ENCODE data around the gene EHD3.

EHD3 gene

DNA sequence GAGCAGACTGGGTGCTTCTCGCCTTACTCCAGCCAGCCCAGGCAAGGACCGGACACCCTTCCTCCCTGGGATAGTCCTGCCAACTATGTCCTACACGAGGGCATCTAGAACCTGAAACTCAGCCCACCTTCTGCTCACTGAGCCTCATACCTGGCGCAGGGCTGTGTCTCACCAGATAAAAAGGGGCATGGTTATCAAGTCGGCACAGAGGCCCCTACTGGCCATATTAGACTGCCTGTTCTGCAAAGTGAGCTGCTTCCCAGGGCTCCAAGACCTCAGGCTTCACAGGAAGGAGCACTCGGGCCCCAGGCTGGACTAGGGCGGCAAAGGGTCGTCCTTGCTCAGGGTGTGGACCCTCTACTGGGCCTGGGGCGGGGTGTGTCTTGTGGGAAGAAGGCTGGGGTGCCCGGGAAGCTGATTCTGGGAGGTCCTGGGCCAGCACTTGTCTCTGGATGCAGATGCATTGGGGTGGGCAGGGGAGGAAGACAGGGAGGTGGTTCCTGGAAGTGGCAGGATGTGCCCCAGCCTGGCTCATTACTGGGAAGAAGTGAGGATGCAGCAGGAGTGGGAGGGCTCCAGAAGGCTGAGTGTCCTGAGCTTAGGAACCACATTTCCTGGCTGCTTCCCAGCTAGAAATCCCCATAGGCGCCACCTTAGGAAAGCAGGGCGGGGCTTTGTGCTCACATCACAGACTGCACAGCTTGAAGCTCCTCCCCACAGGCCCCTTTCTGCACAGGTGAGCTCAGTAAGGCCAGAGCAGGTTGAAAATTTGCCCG, 19.6 kb downstream of the EHD3 start:
- no peak overlapping the region for H3K27ac ChIP-seq
- DNase-seq (ENCODE audit: low read depth, low spot score): no peak

DNA sequence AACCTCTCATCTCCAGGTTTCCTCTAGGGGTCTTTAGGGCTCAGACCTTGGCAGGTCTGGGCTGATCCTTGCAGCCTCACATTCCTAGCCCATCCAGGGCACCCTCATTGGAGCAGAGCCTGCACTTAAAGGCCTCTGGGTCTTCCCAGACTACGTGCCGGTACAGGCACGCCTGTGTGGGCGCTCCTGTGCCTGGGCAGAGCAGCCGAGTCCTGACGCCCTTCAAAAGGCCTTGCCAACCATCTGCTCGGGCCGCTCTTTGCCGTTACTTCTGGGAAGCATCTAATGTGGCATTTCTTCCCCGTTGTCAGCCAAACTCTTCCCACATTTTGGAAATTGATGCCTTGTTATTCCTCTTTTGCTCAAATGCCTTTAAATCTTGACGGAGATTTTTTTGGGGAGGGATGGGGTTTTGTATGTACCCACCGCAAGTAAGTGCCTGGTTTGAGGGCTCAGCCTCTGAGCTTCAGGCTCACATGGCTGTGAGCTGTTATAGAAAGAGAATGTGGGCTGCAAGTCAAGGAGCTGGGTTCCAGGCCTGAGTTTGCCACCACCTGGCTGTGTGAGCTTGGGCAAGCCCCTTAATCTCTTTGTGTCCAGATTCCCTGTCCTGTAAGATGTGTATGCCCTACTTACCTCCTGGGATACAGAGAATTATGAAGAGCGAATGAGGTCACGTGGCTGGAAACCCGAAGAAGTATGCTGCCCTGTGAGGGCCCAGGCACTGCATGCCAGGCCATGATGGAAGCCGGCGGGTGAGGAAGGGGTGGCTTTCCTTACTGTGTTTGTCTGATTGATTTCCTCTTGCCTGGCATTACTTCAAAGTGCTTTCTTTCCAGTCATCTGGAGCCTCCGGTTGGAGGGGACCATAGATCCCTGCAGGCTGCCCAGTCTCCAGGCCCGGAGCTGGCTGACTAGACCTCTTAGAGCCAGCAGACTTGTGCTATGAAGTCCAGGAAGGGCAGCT, 20.6 kb downstream of the EHD3 start:
- DNase-seq (ENCODE audit: low read depth, low spot score): no peak
- no peak overlapping the region for H3K27ac ChIP-seq

DNA sequence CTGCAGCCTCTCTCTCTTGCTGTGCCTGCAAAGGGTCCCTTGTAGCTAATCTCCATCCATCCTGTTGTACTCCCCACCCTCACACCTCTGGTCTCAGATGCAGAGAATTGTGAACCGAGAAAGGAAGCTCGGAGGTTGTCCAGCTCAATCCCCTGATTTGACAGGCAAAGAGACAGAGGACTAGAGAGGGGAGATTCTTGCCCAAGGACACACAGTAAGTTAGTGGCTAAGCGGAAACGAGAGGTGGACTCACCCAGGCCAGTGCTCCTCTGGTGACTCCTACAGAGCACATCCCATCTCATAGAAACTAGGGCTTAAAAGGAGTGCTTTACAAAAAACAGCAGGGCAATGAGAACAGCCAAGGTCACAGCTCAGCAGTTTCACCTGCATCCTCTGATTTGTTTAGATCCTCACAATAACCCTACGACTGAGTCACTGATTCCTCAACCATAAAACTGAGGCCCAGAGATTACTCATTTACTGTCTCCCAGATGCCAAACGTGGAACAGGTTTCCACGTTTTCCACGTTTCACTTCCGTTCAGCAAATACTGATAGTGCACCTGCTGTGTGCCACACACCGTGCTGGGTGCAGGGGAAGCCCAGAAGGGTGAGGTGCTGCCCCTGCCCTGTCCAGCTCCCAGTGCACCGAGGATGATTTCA, 22.1 kb downstream of the EHD3 start:
- no peak for DNase-seq (ENCODE audit: low read depth, low spot score)
- no peak overlapping the region for H3K27ac ChIP-seq

DNA sequence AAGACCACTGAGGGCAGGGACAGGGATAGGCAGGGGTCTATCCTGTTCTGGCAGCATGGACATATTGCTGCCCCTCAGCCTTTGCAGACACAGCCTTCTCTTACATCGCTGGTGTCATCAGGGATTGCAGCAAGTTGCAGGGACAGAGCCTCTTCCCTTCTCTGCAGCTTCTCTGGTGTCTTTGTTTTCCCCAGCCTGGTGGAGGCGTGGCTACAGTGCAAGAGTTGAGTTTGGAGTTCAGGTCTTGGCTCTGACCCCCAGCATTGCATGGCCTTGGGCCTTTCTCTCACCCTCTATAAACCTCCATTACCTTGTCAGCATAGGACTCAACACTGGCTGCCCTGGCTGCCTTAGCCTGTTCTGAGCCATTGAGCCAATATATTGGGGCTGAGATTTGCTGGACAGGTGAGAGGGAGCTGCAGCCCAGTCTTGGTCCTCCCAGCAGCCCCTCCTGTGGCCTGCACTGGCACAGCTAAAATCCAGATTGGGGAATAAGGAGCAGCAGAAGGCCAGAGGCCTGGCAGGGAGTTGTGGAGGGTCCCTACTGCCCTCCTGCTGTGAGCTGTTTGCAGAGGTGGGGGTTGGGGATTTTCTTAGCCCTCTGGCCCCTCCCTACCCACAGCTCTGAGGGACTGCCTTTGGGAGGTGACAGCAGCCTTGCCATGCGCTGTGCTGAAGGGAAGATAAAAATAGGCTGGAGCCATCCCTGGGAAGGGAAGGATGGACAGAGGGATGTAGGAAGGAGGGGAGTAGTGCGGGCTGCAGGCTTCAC, 22.8 kb downstream of the EHD3 start:
- no peak overlapping the region for H3K27ac ChIP-seq
- DNase-seq (ENCODE audit: low read depth, low spot score): no peak

DNA sequence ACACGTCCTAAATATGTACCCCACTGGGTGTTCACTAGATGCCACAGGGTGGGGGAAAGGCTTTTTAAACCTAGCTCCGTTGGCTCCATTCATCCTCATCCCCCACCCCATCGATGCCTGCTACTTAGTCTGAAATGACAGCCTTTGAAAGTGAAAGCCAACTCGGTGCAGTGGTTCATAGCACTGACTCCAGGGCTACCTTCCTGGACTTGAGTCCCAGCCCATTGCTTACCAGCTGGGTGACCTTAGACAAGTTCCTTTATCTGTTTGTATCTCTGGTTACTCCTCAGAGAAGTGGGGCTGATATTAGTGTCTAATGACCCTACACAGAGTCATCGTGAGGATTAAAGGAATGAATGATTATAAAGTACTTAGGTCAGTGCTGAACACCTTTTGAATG, 24.4 kb downstream of the EHD3 start:
- H3K27ac ChIP-seq: no peak overlapping the region
- DNase-seq (ENCODE audit: low read depth, low spot score): no peak

DNA sequence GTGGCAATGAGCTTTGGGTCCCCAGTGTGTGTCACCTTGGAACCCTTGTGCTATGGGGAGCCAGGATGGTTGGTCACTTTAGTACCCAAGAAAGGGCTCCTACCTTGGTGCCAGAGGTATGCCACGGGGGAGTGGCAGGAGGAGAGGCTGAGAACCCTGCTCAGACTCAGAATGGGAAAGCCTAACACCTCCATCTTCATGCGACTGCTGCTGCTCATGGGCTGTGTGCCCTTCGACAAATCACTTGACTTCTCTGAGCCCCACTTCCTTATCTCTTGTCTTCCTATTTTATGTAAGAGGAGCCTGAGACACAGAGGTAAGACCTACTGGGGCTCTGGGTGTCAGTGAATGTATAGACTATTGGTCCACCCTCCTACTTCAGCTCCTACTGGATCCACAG, 25.1 kb downstream of the EHD3 start:
- no peak for DNase-seq (ENCODE audit: low read depth, low spot score)
- H3K27ac ChIP-seq: no peak overlapping the region

DNA sequence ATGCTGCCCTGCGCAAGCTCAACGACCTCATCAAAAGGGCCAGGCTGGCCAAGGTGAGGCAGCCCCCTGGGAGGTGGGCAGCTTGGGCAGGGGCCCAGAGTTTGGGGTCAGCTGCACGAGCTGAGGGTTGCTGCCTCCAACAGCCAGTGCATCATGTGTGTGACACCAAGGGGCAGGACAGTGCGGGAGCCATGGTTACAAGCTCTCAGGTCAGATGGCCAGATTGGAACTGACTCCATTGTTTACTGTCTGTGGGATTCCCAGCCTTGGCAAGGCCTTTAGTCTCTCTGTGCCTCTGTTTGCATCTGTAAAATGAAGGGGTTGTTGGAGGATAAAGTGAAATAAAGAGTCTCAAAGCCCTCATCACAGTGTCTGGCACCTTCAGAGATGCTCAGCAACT, 26.9 kb downstream of the EHD3 start:
- no peak for DNase-seq (ENCODE audit: low read depth, low spot score)
- no peak overlapping the region for H3K27ac ChIP-seq

DNA sequence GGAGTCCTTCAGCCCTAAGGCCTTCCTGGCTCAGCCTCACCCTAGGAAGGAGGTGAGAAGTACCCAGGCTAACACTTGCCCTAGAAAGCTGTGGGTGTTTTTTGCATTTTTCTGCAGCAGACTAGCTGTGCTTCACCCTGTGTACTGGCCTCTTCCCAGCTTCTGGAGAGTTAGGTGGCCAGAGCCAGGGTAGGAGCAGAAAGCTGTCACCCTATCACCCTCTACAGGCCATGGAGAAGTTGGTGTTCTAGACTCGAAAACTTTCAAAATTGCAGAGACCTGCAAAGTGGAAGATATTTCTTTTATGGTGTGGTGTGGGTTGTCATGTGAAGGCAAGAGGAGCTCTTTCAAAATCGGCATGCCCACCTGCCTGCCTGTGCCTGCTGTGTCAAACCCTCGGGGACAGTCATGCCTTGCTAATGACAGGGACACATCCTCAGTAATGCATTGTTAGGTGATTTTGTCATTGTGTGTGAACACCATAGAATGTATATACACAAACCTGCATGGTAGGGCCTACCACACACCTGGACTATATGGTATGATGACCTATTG, 29.8 kb downstream of the EHD3 start:
- no peak for DNase-seq (ENCODE audit: low read depth, low spot score)
- no peak overlapping the region for H3K27ac ChIP-seq

DNA sequence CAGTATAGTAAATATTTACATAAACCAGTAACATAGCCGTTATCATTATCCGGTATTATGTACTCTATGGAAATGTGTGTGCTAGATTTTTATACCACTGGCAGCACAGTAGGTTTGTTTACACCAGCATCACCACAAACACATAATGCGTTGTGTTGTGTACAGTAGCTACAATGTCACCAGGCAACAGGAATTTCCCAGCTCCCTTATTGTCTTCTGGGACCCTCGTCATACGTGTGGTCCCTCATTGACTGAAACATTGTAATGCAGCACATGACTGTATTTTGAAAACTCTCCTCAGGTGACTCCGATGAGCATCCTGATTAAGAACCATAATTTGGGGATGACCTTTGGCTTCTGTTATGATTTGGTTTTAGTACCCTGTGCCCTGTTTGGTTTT, 31.3 kb downstream of the EHD3 start:
- no peak for DNase-seq (ENCODE audit: low read depth, low spot score)
- H3K27ac ChIP-seq: no peak overlapping the region

DNA sequence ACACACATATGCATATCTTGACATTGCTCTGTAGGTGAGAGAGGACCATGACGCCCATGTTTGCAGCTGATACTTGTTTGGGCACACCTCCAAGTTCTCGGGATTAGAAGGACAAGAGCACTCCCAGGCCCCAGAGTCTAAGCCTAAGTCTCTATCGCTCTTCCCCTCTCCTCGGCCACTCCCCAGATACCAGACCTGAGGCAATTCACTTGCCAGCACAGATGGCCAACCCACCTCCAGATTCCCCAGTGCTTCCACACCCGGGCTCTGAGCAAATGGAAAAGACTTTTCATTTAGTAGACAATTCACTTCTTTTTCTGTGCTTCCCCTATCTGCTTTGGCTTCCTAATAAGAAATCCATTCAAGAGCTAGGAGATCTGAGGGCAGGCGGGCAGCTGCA, 32.9 kb downstream of the EHD3 start:
- DNase-seq (ENCODE audit: low read depth, low spot score): no peak
- H3K27ac ChIP-seq: no peak overlapping the region

DNA sequence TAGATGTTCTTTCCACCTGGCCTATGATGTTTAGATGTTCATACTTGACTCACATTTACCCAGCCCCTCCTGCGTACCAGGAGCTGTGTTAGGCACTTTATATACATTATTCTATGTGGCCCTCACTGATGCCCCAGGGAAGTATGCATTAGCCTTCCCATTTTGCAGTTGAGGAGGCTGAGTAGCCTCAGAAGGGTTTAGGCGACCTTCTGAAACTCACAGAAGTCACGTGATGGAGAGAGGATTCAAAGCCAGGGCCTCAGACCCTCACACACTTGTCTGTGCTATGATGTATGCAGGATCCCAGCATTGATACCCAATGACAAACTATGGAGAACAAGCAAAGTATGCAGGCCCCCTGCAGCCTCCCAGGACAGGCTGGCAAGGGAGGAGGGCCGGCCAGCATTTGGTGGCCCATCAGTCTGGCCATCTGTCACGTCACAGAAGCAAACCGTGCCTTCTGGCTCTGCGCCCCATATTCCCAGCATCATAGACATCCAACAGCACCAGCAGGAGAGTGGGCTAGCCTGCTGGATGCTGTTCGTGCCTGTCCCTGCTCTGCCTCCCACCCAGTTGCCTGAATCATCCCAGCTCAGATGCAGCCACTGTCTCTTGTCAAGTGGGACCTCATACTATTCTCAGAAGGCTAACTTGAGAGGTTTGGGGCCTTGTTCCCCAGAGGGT, 33.6 kb downstream of the EHD3 start:
- DNase-seq (ENCODE audit: low read depth, low spot score): no peak
- no peak overlapping the region for H3K27ac ChIP-seq

DNA sequence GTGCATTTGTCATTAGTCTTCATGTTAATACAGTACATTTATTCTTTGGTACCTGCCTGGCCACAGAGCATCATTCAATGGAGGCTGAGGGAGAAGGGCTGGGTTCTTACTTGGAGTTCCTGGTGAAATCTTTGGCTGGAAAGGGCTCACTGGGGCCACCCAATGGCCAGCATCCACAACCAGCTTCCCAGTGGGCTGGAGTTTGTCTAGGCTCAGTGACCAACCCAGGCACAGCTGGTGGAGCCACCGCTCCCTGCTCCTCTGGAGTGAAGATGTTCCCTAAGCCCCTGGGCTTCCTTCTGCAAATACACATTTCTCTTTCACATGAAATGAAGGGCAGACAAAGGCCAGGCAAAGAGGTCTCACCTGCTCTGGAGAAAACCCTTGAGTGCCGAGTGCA, 34.4 kb downstream of the EHD3 start:
- DNase-seq (ENCODE audit: low read depth, low spot score): no peak
- H3K27ac ChIP-seq: no peak overlapping the region

DNA sequence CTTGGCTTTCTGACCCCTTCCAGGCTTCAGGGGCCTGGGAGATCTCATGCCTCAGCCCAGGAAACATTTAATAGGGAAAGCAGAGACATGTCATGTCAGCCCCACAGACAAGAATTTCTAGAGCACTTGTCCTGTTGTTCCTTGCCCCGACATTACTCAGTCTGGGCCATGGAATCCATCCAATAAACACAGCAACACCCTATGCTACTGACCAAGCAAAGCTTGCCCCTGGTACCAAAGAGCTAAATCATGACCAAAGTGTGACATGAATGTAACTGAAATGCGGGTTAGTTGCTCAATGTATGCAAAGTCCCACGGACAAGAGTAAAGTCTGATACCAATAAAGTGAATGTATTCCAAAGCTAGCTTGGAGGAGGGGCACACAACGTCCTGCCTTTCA, 35.1 kb downstream of the EHD3 start:
- DNase-seq (ENCODE audit: low read depth, low spot score): no peak
- peak overlapping the region; percentile 49 for H3K27ac ChIP-seq

DNA sequence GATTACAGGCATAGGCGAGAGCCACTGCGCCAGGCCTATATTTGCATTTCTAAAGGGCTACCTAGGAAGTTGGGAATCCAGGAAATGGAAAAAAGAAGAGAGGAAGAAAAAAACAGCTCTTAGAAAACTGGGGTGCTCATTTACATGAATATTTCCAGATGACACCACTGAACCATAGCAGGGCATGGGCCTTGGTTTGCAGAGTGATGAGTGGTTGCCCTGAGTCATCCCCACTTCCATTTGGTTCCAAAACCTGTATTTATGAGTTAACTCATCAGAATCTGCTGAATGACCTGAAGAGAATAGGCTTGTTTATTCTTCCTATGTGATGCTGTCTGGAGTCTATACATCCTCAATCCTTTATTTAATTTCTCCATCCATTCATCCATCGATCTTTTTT, 36.2 kb downstream of the EHD3 start:
- DNase-seq (ENCODE audit: low read depth, low spot score): peak; percentile 64
- peak overlapping the region; percentile 49 for H3K27ac ChIP-seq

DNA sequence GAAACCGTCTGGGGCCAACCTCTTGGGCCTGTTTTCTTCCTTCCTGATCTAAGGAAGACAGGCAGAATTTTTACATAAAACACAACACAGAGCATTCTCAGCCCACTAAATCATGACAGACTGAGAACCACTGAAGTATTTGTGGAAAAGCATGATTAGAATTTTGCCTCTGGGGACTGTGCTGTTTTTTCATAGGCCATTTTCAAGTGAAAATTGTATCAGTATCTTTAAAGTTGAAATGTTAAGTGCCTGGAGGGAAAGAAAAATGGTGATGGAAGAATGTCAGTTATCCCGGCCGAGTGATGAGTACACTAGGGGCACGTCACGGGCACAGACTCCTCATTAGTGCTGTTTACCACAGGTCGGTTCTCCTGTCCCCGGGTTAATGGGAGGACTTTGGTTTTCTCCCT, 36.9 kb downstream of the EHD3 start:
- no peak for DNase-seq (ENCODE audit: low read depth, low spot score)
- peak overlapping the region; percentile 49 for H3K27ac ChIP-seq

DNA sequence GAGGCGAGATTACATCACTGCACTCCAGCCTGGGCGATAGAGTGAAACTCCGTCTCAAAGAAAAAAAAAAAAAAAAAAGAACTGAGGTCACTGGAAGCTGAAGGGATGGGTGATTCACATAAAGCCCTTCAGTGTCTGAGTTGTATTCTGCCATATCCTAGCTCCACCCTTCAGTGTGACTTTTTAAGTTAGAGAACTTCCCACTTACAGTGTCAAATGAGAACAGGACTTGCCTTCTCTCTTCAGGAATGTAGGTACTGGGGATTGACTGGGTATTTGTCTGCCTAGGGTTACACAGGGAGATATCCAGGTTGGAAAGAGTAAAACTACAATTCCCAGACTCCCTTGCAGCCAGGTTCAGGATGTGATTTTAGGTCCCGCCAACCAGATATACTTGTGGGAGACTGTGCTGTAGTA, 37.9 kb downstream of the EHD3 start:
- H3K27ac ChIP-seq: no peak overlapping the region
- DNase-seq (ENCODE audit: low read depth, low spot score): no peak

DNA sequence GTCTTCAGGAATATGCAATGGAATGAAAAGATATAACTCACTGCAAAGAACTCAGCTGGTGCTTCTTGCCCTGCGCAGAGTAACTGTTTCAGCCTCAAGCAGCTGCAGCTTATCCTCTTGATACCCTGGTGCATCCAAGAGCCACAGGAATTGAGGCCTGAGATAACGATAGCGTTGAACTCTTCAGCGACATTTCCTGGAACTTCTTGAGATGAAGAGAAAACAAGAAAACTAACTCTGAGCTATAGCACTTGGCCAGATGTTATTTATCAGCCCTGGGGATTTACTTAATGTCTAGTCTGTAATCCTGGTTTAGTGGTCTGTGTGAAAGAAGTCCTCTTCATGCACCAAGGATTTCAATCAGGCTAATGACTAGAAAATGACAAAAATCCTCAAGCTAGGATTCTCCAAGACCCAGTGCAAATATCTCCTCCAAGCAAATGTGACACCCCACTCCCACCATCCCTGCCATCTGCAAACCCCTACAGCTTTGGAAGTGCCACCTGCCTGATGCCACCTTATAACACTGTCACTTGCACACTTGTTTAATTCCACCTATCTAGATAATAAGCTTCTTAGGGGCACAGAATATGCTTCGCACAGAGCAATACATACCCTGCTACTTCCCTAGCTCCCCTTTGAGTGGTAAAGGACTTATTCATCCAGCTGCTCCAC, 40.6 kb downstream of the EHD3 start:
- DNase-seq (ENCODE audit: low read depth, low spot score): no peak
- no peak overlapping the region for H3K27ac ChIP-seq

DNA sequence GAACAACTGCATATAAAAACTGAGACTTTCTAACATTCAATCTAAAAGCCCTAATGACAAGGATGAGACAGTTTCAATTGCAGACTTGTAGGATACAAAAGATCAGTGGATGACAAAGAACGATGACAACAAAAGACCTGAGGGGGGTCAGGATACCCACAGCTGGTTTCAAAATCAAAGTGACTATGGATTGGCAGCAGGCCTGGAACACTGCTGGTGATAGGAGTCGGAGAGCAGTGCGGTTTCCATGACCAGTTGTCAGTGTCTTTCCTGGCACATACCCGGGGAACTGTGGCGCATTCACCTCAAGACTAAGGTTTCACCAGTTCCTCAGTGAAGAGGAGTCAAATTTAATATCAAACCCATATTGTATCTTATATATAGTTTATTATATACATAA, 42.0 kb downstream of the EHD3 start:
- H3K27ac ChIP-seq: no peak overlapping the region
- no peak for DNase-seq (ENCODE audit: low read depth, low spot score)

DNA sequence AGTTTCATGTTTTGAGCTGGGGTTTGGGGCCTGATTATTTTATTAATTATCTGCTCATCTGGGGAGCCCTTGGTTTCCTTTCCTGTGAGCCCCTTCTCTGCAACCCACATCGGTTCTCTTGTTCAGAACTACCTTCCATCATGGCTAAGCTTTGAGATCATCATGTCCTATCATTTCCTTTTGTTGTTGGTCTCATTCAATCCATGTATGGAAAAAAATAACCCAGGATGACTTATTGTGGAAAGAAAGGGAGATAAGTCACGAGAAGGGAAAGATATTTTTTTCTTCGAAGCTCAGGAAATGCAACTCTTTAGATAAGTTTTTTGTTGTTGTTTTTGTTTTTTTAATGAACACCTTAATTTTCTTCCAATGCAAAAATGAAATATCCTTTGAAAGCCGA, 43.7 kb downstream of the EHD3 start:
- DNase-seq (ENCODE audit: low read depth, low spot score): no peak
- H3K27ac ChIP-seq: no peak overlapping the region

All from epithelial cell of prostate (primary cell).